Measurements from ENCODE around the gene TCERG1L.

DNA sequence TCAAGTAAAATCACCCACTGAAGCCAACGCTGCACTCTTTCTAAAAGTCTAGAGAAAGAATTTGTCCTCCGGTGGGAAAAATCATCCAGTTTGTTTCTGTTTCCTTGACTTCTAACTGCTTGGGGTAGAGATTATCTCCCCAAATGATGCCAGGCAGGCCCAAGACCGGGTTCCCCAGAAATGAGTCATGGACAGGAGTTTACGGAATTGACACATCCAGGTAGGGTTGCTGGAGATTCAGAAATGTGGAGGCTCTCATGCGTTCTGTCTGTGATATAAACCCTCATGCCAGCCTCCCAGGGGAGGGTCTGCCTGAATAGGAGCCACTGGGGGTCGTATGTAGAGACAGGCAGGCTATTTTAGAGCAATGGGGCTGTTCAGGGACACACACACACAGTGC lies 230.9 kb downstream of the TCERG1L start:
- TF ChIP-seq, protein P1, sequence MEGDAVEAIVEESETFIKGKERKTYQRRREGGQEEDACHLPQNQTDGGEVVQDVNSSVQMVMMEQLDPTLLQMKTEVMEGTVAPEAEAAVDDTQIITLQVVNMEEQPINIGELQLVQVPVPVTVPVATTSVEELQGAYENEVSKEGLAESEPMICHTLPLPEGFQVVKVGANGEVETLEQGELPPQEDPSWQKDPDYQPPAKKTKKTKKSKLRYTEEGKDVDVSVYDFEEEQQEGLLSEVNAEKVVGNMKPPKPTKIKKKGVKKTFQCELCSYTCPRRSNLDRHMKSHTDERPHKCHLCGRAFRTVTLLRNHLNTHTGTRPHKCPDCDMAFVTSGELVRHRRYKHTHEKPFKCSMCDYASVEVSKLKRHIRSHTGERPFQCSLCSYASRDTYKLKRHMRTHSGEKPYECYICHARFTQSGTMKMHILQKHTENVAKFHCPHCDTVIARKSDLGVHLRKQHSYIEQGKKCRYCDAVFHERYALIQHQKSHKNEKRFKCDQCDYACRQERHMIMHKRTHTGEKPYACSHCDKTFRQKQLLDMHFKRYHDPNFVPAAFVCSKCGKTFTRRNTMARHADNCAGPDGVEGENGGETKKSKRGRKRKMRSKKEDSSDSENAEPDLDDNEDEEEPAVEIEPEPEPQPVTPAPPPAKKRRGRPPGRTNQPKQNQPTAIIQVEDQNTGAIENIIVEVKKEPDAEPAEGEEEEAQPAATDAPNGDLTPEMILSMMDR (IDR thresholded peaks at IDR 0.05) = no peak
- TF ChIP-seq POLR2AphosphoS5 (IDR thresholded peaks at IDR 0.05; ENCODE audit: insufficient read depth in 1 of 2, low read depth in 1 of 2) = no peak
